Measurements from ENCODE around the gene PDHX.

GRCh38 chr11:34987617-34988016 lies 71.2 kb downstream of the PDHX start:
- TF ChIP-seq CTCF (conservative IDR thresholded peaks at IDR 0.05; ENCODE audit: low read depth, low read length): no peak
- no peak for TF ChIP-seq EZH2 (IDR thresholded peaks at IDR 0.05; ENCODE audit: borderline replicate concordance, low read depth, low read length, poor library complexity, severe bottlenecking)
